Vagina (tissue), 2 donors: ENCODE measurements around the gene OR56A3.

Experiments
- CTCF ChIP-seq, 3 experiments: fragments of 450-650 bp in 2 of 3; fragments of 200-600 bp in 1 of 3; sonication (generic) in 1 of 3; IDR thresholded peaks; one replicate each; pipeline ENCODE4 v1.5.1; 2017 to 2019; ENCODE audit warnings: antibody characterized with exemption in 3 of 3, mild to moderate bottlenecking in 2 of 3, moderate library complexity in 2 of 3
- POLR2A ChIP-seq, 2 donors: fragments of 450-650 bp; IDR thresholded peaks; one replicate each; pipeline ENCODE4 v1.6.1; 2017; ENCODE audit warnings: antibody characterized with exemption in 2 of 2, mild to moderate bottlenecking in 2 of 2, moderate library complexity in 2 of 2
- POLR2AphosphoS5 ChIP-seq, 2 donors: sonication (generic); formaldehyde crosslinking; IDR thresholded peaks; one replicate each; pipeline ENCODE4 v1.9.0; 2017; ENCODE audit warnings: antibody characterized with exemption in 2 of 2, mild to moderate bottlenecking in 2 of 2, low read depth in 1 of 2; ENCODE audit not compliant: insufficient read depth in 1 of 2

GRCh38 chr11:5923427-5923776 lies 18.6 kb upstream of the OR56A3 start:
- TF ChIP-seq POLR2AphosphoS5 (IDR thresholded peaks at IDR 0.05; ENCODE audit: insufficient read depth in 1 of 2, low read depth in 1 of 2) (no peak), POLR2A (IDR thresholded peaks at IDR 0.05) (no peak), CTCF (IDR thresholded peaks at IDR 0.05) (no peak)
